ENCODE results near the gene KRT72. TPM values are rescaled to one million over a fixed set of nuclear protein-coding genes. Genes with fewer than 3 reads are reported as not detected.

Gene KRT72
- total RNA-seq, 1 experiment from 2014 or later: 0.17 TPM

GRCh38 chr12:52606096-52606495, 4.8 kb upstream of the KRT72 start:
- DNase-seq (ENCODE audit: low read depth, low spot score) (no peak), ATAC-seq (no peak)
- TF ChIP-seq JUND (IDR thresholded peaks at IDR 0.05) (no peak), EGR1 (IDR thresholded peaks at IDR 0.05; ENCODE audit: low read depth) (no peak), EZH2phosphoT487 (IDR thresholded peaks at IDR 0.05; ENCODE audit: borderline replicate concordance) (no peak), POLR2AphosphoS5 (IDR thresholded peaks at IDR 0.05; ENCODE audit: low read depth, low read length) (no peak), ZBTB33 (IDR thresholded peaks at IDR 0.05; ENCODE audit: extremely low read depth, insufficient replicate concordance, low read length) (no peak), ATF3 (IDR thresholded peaks at IDR 0.05) (no peak), POLR2A (IDR thresholded peaks at IDR 0.05; ENCODE audit: borderline replicate concordance, extremely low read depth, insufficient read depth, insufficient read length) (no peak), SRF (IDR thresholded peaks at IDR 0.05; ENCODE audit: low read depth) (no peak), ZFX (IDR thresholded peaks at IDR 0.05) (no peak), SP1 (IDR thresholded peaks at IDR 0.05; ENCODE audit: low read depth) (no peak), YY1 (IDR thresholded peaks at IDR 0.05; ENCODE audit: extremely low read depth, insufficient replicate concordance, low read depth, low read length) (no peak), FOSL1 (IDR thresholded peaks at IDR 0.05; ENCODE audit: low read depth) (no peak), REST (IDR thresholded peaks at IDR 0.05; ENCODE audit: low read depth) (no peak), TCF7L2 (IDR thresholded peaks at IDR 0.05; ENCODE audit: borderline replicate concordance, extremely low read depth, insufficient read depth, insufficient read length) (no peak)
- ChIA-PET CTCF (no interaction called here), RAD21 (ENCODE audit: low non-redundant PET in 1 of 2, low total read pairs in 2 of 2, uncharacterized antibody in 2 of 2, unreplicated experiment in 2 of 2) (no interaction called here), POLR2A (no interaction called here)
- H3K9ac ChIP-seq (ENCODE audit: low read length): no peak overlapping the region
- H3K9me3 ChIP-seq (ENCODE audit: control insufficient read depth in 1 of 2, insufficient read depth in 1 of 2, low read depth in 1 of 2, low read length in 2 of 2): no peaks in the 10 kb centered on the region
- no peak overlapping the region for H3K4me2 ChIP-seq (ENCODE audit: low read length)
- no peak overlapping the region for H3K27ac ChIP-seq (ENCODE audit: low read depth, low read length)
- no peaks in the 10 kb centered on the region for H3K9me2 ChIP-seq (ENCODE audit: insufficient read depth)
- no peaks in the 10 kb centered on the region for H4K20me1 ChIP-seq (ENCODE audit: insufficient read depth)
- no peak overlapping the region for H2AFZ ChIP-seq (ENCODE audit: low read depth, low read length, poor library complexity, severe bottlenecking)
- no peaks in the 10 kb centered on the region for H3K79me2 ChIP-seq (ENCODE audit: insufficient read depth, low read length)
- no TSS peak for BruUV-seq (replicated peaks)
- H3K36me3 ChIP-seq (ENCODE audit: control insufficient read depth in 1 of 2, insufficient read depth in 2 of 2, low read length in 2 of 2): no peaks in the 10 kb centered on the region
- peaks cover 0 to 21% of the 10 kb centered on the region in 2 experiments; a peak in 3 of 4 replicates for H3K4me1 ChIP-seq (ENCODE audit: control insufficient read depth in 1 of 2, insufficient read depth in 2 of 2, low read length in 2 of 2)
- no peaks in the 10 kb centered on the region for H3K27me3 ChIP-seq (ENCODE audit: insufficient read depth, low read length)
- H3K4me3 ChIP-seq (replicated peaks in 1 of 2; ENCODE audit: low read depth in 1 of 2, low read length in 2 of 2): no peak overlapping the region
- intact Hi-C loops (cut with micrococcal nuclease): no loop called here

Data from HCT116 (cell line).